GM12878 (cell line): ENCODE results near the gene ABCG1. TPM values are rescaled to one million over a fixed set of nuclear protein-coding genes. Genes with fewer than 3 reads are reported as not detected.

Source experiments
- ATAC-seq: fragments of 200-7000 bp; cut with Tn5 transposase; 3 replicates; pipeline ENCODE4 v1.9.1; 2020; ENCODE audit warnings: mild to moderate bottlenecking, moderate library complexity
- BruUV-seq: library from RNA; stranded (reverse); fragments of 400-500 nt; replicated peaks from 2 replicates; lab custom pipeline; 2021; lab: Mats Ljungman, UMichigan
- CTCF ChIA-PET: fragments of 300-600 bp; sonication (Branson Sonifier 250); formaldehyde crosslinking; extraction: SDS; loops from one replicate; lab custom pipeline; 2021; ENCODE audit warnings: inconsistent platforms; lab: Yijun Ruan, JAX
- POLR2A ChIA-PET: fragments of 350-600 bp; formaldehyde crosslinking; extraction: SDS; loops from one replicate; lab custom pipeline; 2021; ENCODE audit warnings: inconsistent platforms; lab: Charles Lee
- RAD21 ChIA-PET: fragments of 300-600 bp; sonication (Branson Sonifier 250); formaldehyde crosslinking; loops from one replicate; lab custom pipeline; 2023; ENCODE audit warnings: antibody characterized with exemption; ENCODE audit not compliant: unreplicated experiment; lab: Charles Lee
- SMC1A ChIA-PET: fragments of 300-600 bp; sonication (Branson Sonifier 250); formaldehyde crosslinking; loops from one replicate; lab custom pipeline; 2023; ENCODE audit not compliant: unreplicated experiment, uncharacterized antibody; lab: Charles Lee
- DNase-seq: peaks from one replicate; pipeline ENCODE4 v3.0.0-alpha.2; 2011; ENCODE audit warnings: low read depth, low spot score
- FAIRE-seq: peaks from 3 replicates; lab custom pipeline; 2011; peaks lifted over from hg19 to GRCh38; lab: Jason Lieb, UNC
- H2AFZ ChIP-seq: 2 replicates; pipeline ENCODE4 v1.6.0; 2011; ENCODE audit warnings: low read depth, low read length, control low read depth; ENCODE audit not compliant: control insufficient read depth
- H3K27ac ChIP-seq: 2 replicates; pipeline ENCODE4 v1.5.1; 2011; ENCODE audit warnings: control low read depth; ENCODE audit not compliant: control insufficient read depth, insufficient read depth
- H3K27me3 ChIP-seq, 2 experiments: replicated peaks in 1 of 2; 2 replicates each; pipeline versions ENCODE4 v1.6.0 to v1.6.1; 2011; ENCODE audit warnings: low read length in 1 of 2; ENCODE audit not compliant: control insufficient read depth in 2 of 2, insufficient read depth in 2 of 2
- H3K36me3 ChIP-seq, 2 experiments: 2 replicates each; pipeline ENCODE4 v1.5.1; 2011; ENCODE audit warnings: low read length in 1 of 2; ENCODE audit not compliant: control insufficient read depth in 2 of 2, insufficient read depth in 2 of 2
- H3K4me1 ChIP-seq: 2 replicates; pipeline ENCODE4 v1.6.1; 2011; ENCODE audit warnings: mild to moderate bottlenecking, low read length, moderate library complexity, mixed read lengths; ENCODE audit not compliant: control insufficient read depth, insufficient read depth
- H3K4me2 ChIP-seq: 2 replicates; pipeline ENCODE4 v1.6.0; 2011; ENCODE audit warnings: control low read depth; ENCODE audit not compliant: control insufficient read depth, insufficient read depth
- H3K4me3 ChIP-seq: fragments of 200-600 bp; sonication (generic); 2 replicates; pipeline ENCODE4 v1.5.1; 2016
- H3K79me2 ChIP-seq: 2 replicates; pipeline ENCODE4 v1.6.0; 2011; ENCODE audit warnings: low read length; ENCODE audit not compliant: control insufficient read depth, insufficient read depth
- H3K9ac ChIP-seq: 2 replicates; pipeline ENCODE4 v1.8.0; 2011; ENCODE audit warnings: low read length, control low read depth, mixed read lengths; ENCODE audit not compliant: control insufficient read depth, insufficient read depth
- H3K9me3 ChIP-seq: replicated peaks from 3 replicates; pipeline ENCODE4 v1.5.1; 2011; ENCODE audit warnings: mild to moderate bottlenecking, low read length; ENCODE audit not compliant: control insufficient read depth, insufficient read depth
- H4K20me1 ChIP-seq: 2 replicates; pipeline ENCODE4 v1.6.0; 2011; ENCODE audit not compliant: control insufficient read depth, insufficient read depth
- ATF3 ChIP-seq: IDR thresholded peaks from 2 replicates; pipeline ENCODE4 v1.6.1; 2011; ENCODE audit warnings: low read depth, mild to moderate bottlenecking, low read length, moderate library complexity, borderline replicate concordance; ENCODE audit errors: extremely low read depth
- DPF2 ChIP-seq: fragments of 450-650 bp; IDR thresholded peaks from 2 replicates; pipeline ENCODE4 v1.6.1; 2017; ENCODE audit warnings: mild to moderate bottlenecking
- ETV6 ChIP-seq, 2 experiments: fragments of 450-650 bp in 1 of 2; IDR thresholded peaks in 1 of 2; conservative IDR thresholded peaks in 1 of 2; 2 replicates each; pipeline ENCODE4 v1.6.1; 2014; ENCODE audit warnings: antibody characterized with exemption in 1 of 2, borderline replicate concordance in 1 of 2, low read depth in 1 of 2, mild to moderate bottlenecking in 1 of 2, moderate library complexity in 1 of 2
- FOXM1 ChIP-seq: IDR thresholded peaks from 2 replicates; pipeline ENCODE4 v1.6.1; 2012; ENCODE audit warnings: low read depth, mild to moderate bottlenecking, inconsistent platforms, low read length, moderate library complexity
- HDGF ChIP-seq: fragments of 450-650 bp; IDR thresholded peaks from 2 replicates; pipeline ENCODE4 v1.6.1; 2016; ENCODE audit warnings: antibody characterized with exemption
- RUNX3 ChIP-seq: IDR thresholded peaks from 2 replicates; pipeline ENCODE4 v1.6.1; 2012; ENCODE audit warnings: low read length, inconsistent platforms
- TARDBP ChIP-seq: IDR thresholded peaks from 2 replicates; pipeline ENCODE4 v1.6.1; 2016; ENCODE audit warnings: borderline replicate concordance
- ZNF384 ChIP-seq: IDR thresholded peaks from 2 replicates; pipeline ENCODE4 v1.6.1; 2012; ENCODE audit warnings: low read depth, mild to moderate bottlenecking, low read length, improper control_type of control experiment, borderline replicate concordance
- WGBS: methylation state at CpG from one replicate; pipeline ENCODE4 v1.1.6; 2016; ENCODE audit warnings: low lambda C conversion rate; ENCODE audit not compliant: insufficient replicate concordance, insufficient coverage; ENCODE audit errors: missing lambda C conversion rate; 5-methylcytosine and 5-hydroxymethylcytosine counted together
- in situ Hi-C: fragments of 300-500 bp; cut with MboI; formaldehyde crosslinking; loops from 9 replicates; pipeline ENCODE4 v1.14.3; 2018; ENCODE audit warnings: mixed read lengths
- intact Hi-C: fragments of 100-400 bp; cut with micrococcal nuclease; formaldehyde crosslinking; loops from one replicate; pipeline ENCODE4 v1.14.2; 2022; ENCODE audit not compliant: unreplicated experiment
- polyA plus RNA-seq, 11 experiments: library from polyadenylated mRNA; depleted of rRNA in 4 of 11; unstranded in 6 of 11; stranded (reverse) in 5 of 11; fragments of >200 nt; fragmentation: Nextera tagmentation in 4 of 11; fragmentation: Illumina TruSeq in 1 of 11; extraction: Ambion mirVana in 4 of 11; extraction: Trizol in 1 of 11; gene quantifications; 1 replicate in 1 of 11; 2 replicates in 10 of 11; pipeline versions ENCODE4 v1.2.1 to v1.2.3, GENCODE V29; 2011 to 2016; ENCODE audit warnings: inconsistent platforms in 2 of 11, missing spikeins in 2 of 11, low read depth in 1 of 11
- total RNA-seq, 4 experiments: library from RNA; depleted of rRNA in 3 of 4; stranded (reverse); fragments of >200 nt in 3 of 4; fragmentation: Illumina TruSeq in 1 of 4; extraction: Trizol in 1 of 4; gene quantifications; 2 replicates each; pipeline versions ENCODE4 v1.2.1 to v1.2.3, GENCODE V29; 2013 to 2021

ABCG1 gene
- total and polyA plus RNA-seq, 10 of the 15 experiments (the other 5 are each of a cell fraction or from before 2014, with no cell fraction given), result 0.59 to 19.3 (median 5.7) TPM

- FAIRE-seq (no peak), ATAC-seq (no peak), DNase-seq (no peak)
- Histone ChIP-seq H4K20me1 (no peaks in the 10 kb centered on the region), H3K4me3 (no peak overlapping the region), H3K9ac (no peak overlapping the region), H3K27me3 (no peaks in the 10 kb centered on the region), H2AFZ (no peak overlapping the region), H3K9me3 (no peaks in the 10 kb centered on the region; the same call in 1 of the 3 replicates), H3K79me2 (no peaks in the 10 kb centered on the region), H3K36me3 (no peaks in the 10 kb centered on the region), H3K27ac (no peak overlapping the region), H3K4me2 (no peak overlapping the region), H3K4me1 (peaks cover 12% of the 10 kb centered on the region)
- ChIA-PET CTCF (interaction anchor here (0.6 to 2.3 kb wide), 3 partner anchors 68 to 102 kb away, joined by 3 to 10 read pairs (median 3); no protein-coding TSS in a partner anchor), POLR2A (interaction anchor here (1.1 kb wide), 1 partner anchor 49 kb away, joined by 3 read pairs; no protein-coding TSS in a partner anchor), SMC1A (no interaction called here), RAD21 (no interaction called here)
- in situ Hi-C loops, result no loop called here
- peak; percentile 49; the same call in 1 of the 2 replicates for TF ChIP-seq HDGF
- no peak for TF ChIP-seq DPF2
- no peak for TF ChIP-seq TARDBP
- no peak for TF ChIP-seq RUNX3
- intact Hi-C loops, result no loop called here
- BruUV-seq, result no TSS peak
- 78% methylated on average over 6 of the region's 6 CpGs for WGBS
These were observed 35.3 kb upstream of the ABCG1 start for GRCh38 chr21:42183374-42184266.

DNA sequence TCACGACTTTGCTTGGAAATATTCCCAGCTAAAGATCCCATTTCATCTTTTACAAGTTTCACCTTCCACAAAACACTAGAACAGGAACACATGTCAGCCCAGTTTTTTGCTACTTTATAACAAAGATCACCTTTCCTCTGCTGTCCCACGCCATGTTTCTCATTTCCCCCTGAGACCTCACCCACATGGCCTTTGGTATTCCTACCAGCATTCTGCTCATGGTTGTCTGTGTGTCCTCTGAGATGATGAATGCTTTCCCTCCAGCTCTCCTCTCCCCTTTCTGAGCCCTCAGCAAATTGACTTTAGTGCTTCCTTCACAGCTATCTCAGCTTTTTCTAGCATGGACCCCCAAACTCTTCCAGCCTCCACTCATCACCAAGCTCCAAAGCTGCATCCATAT, 32.3 kb upstream of the ABCG1 start:
- ChIA-PET POLR2A (no interaction called here), CTCF (interaction anchor here (3.8 kb wide), 1 partner anchor 73 kb away, joined by 19 read pairs; no protein-coding TSS in a partner anchor), SMC1A (interaction anchor here (0.7 to 3.6 kb wide), 4 partner anchors 14 to 52 kb away, joined by 3 to 23 read pairs (median 3); no protein-coding TSS in a partner anchor), RAD21 (interaction anchor here (1.3 to 2.4 kb wide), 2 partner anchors 33 to 72 kb away, joined by 5 to 18 read pairs; partner anchors contain the start of gene ABCG1)
- Histone ChIP-seq H3K4me3 (no peak overlapping the region), H3K27ac (no peak overlapping the region), H3K9me3 (no peaks in the 10 kb centered on the region; the same call in 1 of the 3 replicates), H4K20me1 (no peaks in the 10 kb centered on the region), H3K4me2 (no peak overlapping the region), H3K9ac (no peak overlapping the region), H3K4me1 (peaks cover 19% of the 10 kb centered on the region), H2AFZ (no peak overlapping the region), H3K79me2 (no peaks in the 10 kb centered on the region), H3K27me3 (no peaks in the 10 kb centered on the region), H3K36me3 (no peaks in the 10 kb centered on the region)
- TF ChIP-seq FOXM1 (no peak), ZNF384 (no peak), ETV6 (conservative IDR thresholded peaks at IDR 0.05 in 1 of 2, IDR thresholded peaks at IDR 0.05 in 1 of 2; ENCODE audit: borderline replicate concordance in 1 of 2, low read depth in 1 of 2) (no peak), ATF3 (no peak)
- DNase-seq (no peak), FAIRE-seq (no peak), ATAC-seq (no peak)
- in situ Hi-C loops (no loop called here), intact Hi-C loops (loop anchor here (5.0 kb wide), 1 partner anchor 46 kb away; no protein-coding TSS in a partner anchor)
- 92% methylated on average over 2 of the region's 2 CpGs for WGBS
- BruUV-seq, result no TSS peak
